GM12801 (cell line): ENCODE data around the gene MXI1.

Source experiments
- TF ChIP-seq, protein P1 (sequence below): IDR thresholded peaks from one replicate; pipeline ENCODE4 v1.5.1; 2011; ENCODE audit warnings: control low read depth; ENCODE audit not compliant: insufficient read length; ENCODE audit errors: extremely low read depth

MXI1 gene

GRCh38 chr10:110259317-110259716 is 51.9 kb downstream of the MXI1 start:
- TF ChIP-seq, protein P1, sequence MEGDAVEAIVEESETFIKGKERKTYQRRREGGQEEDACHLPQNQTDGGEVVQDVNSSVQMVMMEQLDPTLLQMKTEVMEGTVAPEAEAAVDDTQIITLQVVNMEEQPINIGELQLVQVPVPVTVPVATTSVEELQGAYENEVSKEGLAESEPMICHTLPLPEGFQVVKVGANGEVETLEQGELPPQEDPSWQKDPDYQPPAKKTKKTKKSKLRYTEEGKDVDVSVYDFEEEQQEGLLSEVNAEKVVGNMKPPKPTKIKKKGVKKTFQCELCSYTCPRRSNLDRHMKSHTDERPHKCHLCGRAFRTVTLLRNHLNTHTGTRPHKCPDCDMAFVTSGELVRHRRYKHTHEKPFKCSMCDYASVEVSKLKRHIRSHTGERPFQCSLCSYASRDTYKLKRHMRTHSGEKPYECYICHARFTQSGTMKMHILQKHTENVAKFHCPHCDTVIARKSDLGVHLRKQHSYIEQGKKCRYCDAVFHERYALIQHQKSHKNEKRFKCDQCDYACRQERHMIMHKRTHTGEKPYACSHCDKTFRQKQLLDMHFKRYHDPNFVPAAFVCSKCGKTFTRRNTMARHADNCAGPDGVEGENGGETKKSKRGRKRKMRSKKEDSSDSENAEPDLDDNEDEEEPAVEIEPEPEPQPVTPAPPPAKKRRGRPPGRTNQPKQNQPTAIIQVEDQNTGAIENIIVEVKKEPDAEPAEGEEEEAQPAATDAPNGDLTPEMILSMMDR, result no peak

DNA sequence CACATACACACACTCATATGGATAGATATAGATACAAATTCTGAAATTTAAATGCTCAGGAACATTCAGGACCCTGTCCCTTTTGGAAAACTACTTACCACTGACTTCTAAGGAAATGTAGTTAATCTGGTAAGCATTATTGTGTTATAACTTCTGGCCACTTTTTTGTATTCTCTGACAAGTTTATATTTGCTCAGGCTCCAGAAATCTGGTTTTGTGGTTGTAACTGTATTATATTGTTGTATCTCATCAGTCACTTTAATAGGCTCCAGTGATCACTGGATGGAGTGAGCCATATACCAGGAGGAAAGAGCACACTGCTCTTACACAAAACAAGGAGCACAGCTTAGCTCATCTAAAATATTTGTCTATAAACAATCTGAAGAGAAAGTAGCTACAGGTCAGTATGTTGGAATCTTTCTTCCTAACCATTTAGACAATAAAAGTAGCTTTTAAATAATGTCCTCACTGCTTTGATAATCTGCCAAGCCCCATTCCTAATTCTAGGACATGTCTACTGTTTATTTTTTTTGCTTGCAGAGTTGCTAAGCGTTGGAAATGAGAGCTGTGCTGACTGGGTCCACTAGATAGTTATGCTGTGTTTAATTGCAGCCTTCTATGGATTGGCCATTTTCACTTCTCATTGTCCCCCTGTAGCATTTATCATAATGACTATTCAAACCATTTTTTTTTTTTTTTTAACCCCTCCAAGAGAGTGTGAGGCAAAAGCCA is 53.5 kb downstream of the MXI1 start:
- TF ChIP-seq, protein P1, result no peak

DNA sequence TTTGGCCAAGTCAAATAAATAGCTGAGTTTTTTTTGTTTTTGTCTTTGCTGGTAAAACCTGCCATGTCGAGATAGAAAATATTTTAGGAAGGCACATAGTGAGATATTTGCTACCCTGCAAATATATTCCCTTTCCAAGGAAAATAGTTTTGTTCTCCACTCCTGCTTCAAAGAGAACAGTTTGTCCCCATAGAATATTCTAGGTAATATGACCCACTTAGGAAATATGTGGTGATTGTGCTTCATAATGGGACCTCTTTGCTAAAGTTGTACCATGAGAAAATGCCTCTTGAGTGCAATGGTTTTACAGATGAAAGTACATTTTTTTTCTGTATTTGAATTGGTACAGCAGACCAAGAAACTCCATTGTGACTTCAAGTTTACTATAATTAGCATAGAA is 55.8 kb downstream of the MXI1 start:
- TF ChIP-seq, protein P1, result no peak

- TF ChIP-seq, protein P1, result no peak
Observed at GRCh38 chr10:110265573-110266193, 58.3 kb downstream of the MXI1 start.

- TF ChIP-seq, protein P1, result no peak
Observed at GRCh38 chr10:110267276-110267675, 59.9 kb downstream of the MXI1 start.

DNA sequence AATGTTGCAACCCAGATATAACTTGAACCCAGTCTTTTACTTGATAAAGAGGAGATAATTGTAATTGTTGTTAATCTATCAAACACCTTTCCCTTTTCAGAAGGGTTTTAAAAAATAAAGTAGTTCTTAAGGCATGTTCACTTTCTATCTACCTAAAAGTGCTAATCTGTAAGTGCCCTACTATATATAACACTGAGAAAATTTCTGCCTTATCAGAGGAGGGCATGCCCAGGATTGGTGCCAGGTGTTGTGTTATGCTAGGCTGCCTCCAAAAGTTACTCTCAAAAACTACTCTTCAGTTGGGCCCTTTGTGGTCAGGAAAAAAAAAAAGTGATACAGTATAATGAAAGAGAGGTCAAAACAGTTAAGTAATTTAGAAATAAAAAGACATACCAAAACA is 61.0 kb downstream of the MXI1 start:
- TF ChIP-seq, protein P1, result no peak

GRCh38 chr10:110268971-110269370 is 61.6 kb downstream of the MXI1 start:
- TF ChIP-seq, protein P1, result no peak
